A673 (cell line): ENCODE data around the gene KIF11. TPM values are rescaled to one million over a fixed set of nuclear protein-coding genes. Genes with fewer than 3 reads are reported as not detected.

ENCODE experiments used
- BruUV-seq: library from RNA; stranded (reverse); fragments of 400-500 nt; replicated peaks from 2 replicates; lab custom pipeline; 2021; lab: Mats Ljungman, UMichigan
- CTCF ChIA-PET: fragments of 300-600 bp; sonication (Branson Sonifier 250); formaldehyde crosslinking; loops from one replicate; lab custom pipeline; 2022; ENCODE audit warnings: antibody characterized with exemption; lab: Charles Lee
- POLR2A ChIA-PET: fragments of 300-600 bp; sonication (Branson Sonifier 250); formaldehyde crosslinking; loops from one replicate; lab custom pipeline; 2022; ENCODE audit warnings: antibody characterized with exemption; ENCODE audit not compliant: low non-redundant PET; lab: Charles Lee
- DNase-seq: peaks from one replicate; pipeline ENCODE4 v3.0.0-alpha.2; 2015; ENCODE audit warnings: low spot score
- H3K27ac ChIP-seq: fragments of 200-600 bp; sonication (generic); 2 replicates; pipeline ENCODE4 v1.5.1; 2016; ENCODE audit warnings: mixed run types, low read depth, mild to moderate bottlenecking, mixed read lengths, antibody characterized with exemption, low read length; ENCODE audit not compliant: poor library complexity, severe bottlenecking
- H3K27me3 ChIP-seq: fragments of 200-600 bp; sonication (generic); replicated peaks from 2 replicates; pipeline ENCODE4 v1.6.1; 2017; ENCODE audit warnings: mixed run types, low read depth, mild to moderate bottlenecking, mixed read lengths, antibody characterized with exemption, low read length; ENCODE audit not compliant: insufficient read depth, poor library complexity
- H3K36me3 ChIP-seq: fragments of 200-600 bp; sonication (generic); 2 replicates; pipeline ENCODE4 v1.6.1; 2016; ENCODE audit warnings: mixed run types, mild to moderate bottlenecking, mixed read lengths, antibody characterized with exemption, low read length; ENCODE audit not compliant: insufficient read depth, poor library complexity, severe bottlenecking
- H3K4me1 ChIP-seq: fragments of 200-600 bp; sonication (generic); 2 replicates; pipeline ENCODE4 v1.6.1; 2017; ENCODE audit warnings: mixed run types, mild to moderate bottlenecking, mixed read lengths, antibody characterized with exemption, low read length; ENCODE audit not compliant: insufficient read depth, poor library complexity, severe bottlenecking
- H3K4me3 ChIP-seq: fragments of 200-600 bp; sonication (generic); 2 replicates; pipeline ENCODE4 v1.5.1; 2016; ENCODE audit warnings: low read depth, mixed run types, mild to moderate bottlenecking, mixed read lengths, low read length; ENCODE audit not compliant: poor library complexity, severe bottlenecking
- H3K9me3 ChIP-seq: fragments of 200-600 bp; sonication (generic); 2 replicates; pipeline ENCODE4 v1.6.1; 2016; ENCODE audit warnings: mixed run types, low read depth, mild to moderate bottlenecking, mixed read lengths, antibody characterized with exemption, low read length; ENCODE audit not compliant: poor library complexity, severe bottlenecking
- CTCF ChIP-seq: fragments of 300-800, 200-600 bp; sonication (generic); conservative IDR thresholded peaks from 2 replicates; pipeline ENCODE4 v1.5.1; 2017; ENCODE audit warnings: low read depth, mild to moderate bottlenecking, antibody characterized with exemption, low read length, moderate library complexity, mixed read lengths
- EZH2 ChIP-seq: fragments of 200-600 bp; sonication (generic); IDR thresholded peaks from 2 replicates; pipeline ENCODE4 v1.6.1; 2017; ENCODE audit warnings: borderline replicate concordance, low read depth, mild to moderate bottlenecking, mixed read lengths, antibody characterized with exemption, low read length; ENCODE audit not compliant: poor library complexity, severe bottlenecking
- intact Hi-C: fragments of 100-400 bp; cut with micrococcal nuclease; formaldehyde crosslinking; loops from one replicate; pipeline ENCODE4 v1.10.0; 2022; ENCODE audit not compliant: unreplicated experiment
- total RNA-seq: library from RNA; stranded (reverse); gene quantifications from 2 replicates; pipeline ENCODE4 v1.2.3, GENCODE V29; 2021

Gene KIF11
- total RNA-seq, 1 experiment from 2014 or later: 92.0 TPM

- no peaks in the 10 kb centered on the region for H3K27me3 ChIP-seq
- ChIA-PET POLR2A (no interaction called here), CTCF (no interaction called here)
- H3K27ac ChIP-seq: no peak overlapping the region
- TF ChIP-seq CTCF (no peak), EZH2 (no peak)
- H3K4me1 ChIP-seq: no peaks in the 10 kb centered on the region
- DNase-seq: no peak
- no TSS peak for BruUV-seq
- H3K4me3 ChIP-seq: no peak overlapping the region
- H3K9me3 ChIP-seq: peaks cover 13% of the 10 kb centered on the region
- H3K36me3 ChIP-seq: no peaks in the 10 kb centered on the region
- intact Hi-C loops: no loop called here
These were observed 74.1 kb downstream of the KIF11 start for GRCh38 chr10:92667078-92667477.

GRCh38 chr10:92677708-92678107 is 84.8 kb downstream of the KIF11 start:
- CTCF ChIA-PET: no interaction called here
- TF ChIP-seq CTCF: no peak
- no peak for TF ChIP-seq EZH2
- Histone ChIP-seq H3K27me3 (no peaks in the 10 kb centered on the region), H3K4me3 (no peak overlapping the region), H3K36me3 (no peaks in the 10 kb centered on the region), H3K27ac (no peak overlapping the region), H3K4me1 (no peaks in the 10 kb centered on the region), H3K9me3 (no peaks in the 10 kb centered on the region)
- DNase-seq: no peak
- POLR2A ChIA-PET: no interaction called here
- intact Hi-C loops: no loop called here
- BruUV-seq: no TSS peak

GRCh38 chr10:92678206-92678605 is 85.3 kb downstream of the KIF11 start:
- no peak for TF ChIP-seq EZH2
- no peak for TF ChIP-seq CTCF
- H3K27ac ChIP-seq: no peak overlapping the region
- no peaks in the 10 kb centered on the region for H3K4me1 ChIP-seq
- no peaks in the 10 kb centered on the region for H3K27me3 ChIP-seq
- ChIA-PET CTCF (no interaction called here), POLR2A (no interaction called here)
- no peak overlapping the region for H3K4me3 ChIP-seq
- no peaks in the 10 kb centered on the region for H3K36me3 ChIP-seq
- BruUV-seq: no TSS peak
- no peak for DNase-seq
- intact Hi-C loops: no loop called here
- H3K9me3 ChIP-seq: no peaks in the 10 kb centered on the region
